ENCODE results near the gene FGD2.

FGD2 gene

DNA sequence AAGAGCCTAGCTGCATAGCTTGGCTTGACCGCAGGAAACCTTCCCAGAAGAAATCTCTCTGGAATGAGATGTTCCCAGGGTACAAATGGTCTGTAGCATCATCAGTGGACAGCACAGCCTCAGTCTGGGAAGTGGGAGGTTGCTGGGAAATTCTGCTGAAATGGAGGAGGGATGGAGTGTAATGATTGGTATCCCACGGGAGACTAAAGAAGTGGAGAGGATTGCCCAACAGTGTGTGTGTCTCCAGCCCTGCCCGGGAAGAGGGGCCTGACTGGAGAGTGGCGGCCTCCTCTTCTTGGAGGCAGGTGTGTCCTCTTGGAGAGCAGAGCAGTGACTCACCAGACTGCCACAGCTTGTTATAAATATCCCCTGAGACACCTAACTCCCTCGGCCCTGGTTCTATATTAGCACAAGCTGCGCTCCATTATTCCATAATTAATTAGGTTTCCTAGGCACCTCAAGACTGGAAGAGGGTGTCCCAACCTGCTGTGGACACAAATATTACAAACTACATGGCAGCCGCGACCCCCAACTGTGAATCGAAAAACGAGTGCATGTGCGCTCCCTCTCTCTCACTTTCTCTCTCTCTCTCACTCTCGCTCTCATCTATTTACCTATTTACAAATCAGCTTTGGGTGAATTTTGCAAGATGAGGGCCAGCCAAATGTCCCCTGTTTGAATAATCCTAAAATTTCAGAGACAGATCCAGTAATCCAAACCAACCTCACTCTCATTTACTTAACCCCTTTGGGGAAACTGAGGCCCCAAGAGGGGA lies 68.8 kb downstream of the FGD2 start:
- DNase-seq (ENCODE audit: low read depth): no peak
- TF ChIP-seq, protein P1, sequence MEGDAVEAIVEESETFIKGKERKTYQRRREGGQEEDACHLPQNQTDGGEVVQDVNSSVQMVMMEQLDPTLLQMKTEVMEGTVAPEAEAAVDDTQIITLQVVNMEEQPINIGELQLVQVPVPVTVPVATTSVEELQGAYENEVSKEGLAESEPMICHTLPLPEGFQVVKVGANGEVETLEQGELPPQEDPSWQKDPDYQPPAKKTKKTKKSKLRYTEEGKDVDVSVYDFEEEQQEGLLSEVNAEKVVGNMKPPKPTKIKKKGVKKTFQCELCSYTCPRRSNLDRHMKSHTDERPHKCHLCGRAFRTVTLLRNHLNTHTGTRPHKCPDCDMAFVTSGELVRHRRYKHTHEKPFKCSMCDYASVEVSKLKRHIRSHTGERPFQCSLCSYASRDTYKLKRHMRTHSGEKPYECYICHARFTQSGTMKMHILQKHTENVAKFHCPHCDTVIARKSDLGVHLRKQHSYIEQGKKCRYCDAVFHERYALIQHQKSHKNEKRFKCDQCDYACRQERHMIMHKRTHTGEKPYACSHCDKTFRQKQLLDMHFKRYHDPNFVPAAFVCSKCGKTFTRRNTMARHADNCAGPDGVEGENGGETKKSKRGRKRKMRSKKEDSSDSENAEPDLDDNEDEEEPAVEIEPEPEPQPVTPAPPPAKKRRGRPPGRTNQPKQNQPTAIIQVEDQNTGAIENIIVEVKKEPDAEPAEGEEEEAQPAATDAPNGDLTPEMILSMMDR (IDR thresholded peaks at IDR 0.05; ENCODE audit: insufficient read depth, low read depth, low read length, missing control alignments): no peak
- H3K4me3 ChIP-seq (ENCODE audit: low read depth, low read length): no peak overlapping the region

DNA sequence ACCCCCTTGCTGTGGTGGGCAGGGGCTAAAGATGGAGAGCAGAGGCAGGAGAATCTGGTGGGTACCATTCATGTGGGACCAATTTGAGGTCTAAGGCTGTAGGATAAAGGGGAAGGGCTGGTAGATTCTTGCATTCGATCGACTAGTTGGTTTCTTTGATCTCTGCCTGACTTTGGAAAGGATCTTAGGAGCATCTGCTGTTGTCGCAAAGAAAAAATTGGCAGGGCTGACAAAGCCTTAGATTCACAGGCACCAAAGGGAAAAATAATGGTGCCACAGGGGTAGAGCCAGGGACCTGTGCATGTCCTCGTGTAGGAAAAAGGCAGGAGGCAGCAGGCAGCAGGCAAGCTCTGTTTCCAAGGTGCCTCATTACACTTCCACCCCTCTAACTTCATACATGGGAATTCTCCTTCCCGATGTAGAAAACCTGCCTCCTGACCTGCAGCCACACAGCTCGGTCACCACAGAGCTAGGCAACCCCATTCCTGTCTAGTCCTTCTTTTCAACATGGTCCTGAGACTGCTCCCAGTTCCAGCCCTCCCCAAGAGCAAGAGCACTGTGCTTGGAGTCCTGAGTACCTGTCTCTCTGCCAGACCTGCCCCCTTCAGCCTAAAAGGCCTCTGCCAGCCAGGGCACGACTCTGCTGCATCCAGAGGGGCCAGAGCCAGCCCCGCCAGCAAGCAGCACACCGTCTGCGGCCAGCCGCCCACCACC lies 71.9 kb downstream of the FGD2 start:
- no peak for DNase-seq (ENCODE audit: low read depth)
- TF ChIP-seq, protein P1 (IDR thresholded peaks at IDR 0.05; ENCODE audit: insufficient read depth, low read depth, low read length, missing control alignments): no peak
- H3K4me3 ChIP-seq (ENCODE audit: low read depth, low read length): no peak overlapping the region

DNA sequence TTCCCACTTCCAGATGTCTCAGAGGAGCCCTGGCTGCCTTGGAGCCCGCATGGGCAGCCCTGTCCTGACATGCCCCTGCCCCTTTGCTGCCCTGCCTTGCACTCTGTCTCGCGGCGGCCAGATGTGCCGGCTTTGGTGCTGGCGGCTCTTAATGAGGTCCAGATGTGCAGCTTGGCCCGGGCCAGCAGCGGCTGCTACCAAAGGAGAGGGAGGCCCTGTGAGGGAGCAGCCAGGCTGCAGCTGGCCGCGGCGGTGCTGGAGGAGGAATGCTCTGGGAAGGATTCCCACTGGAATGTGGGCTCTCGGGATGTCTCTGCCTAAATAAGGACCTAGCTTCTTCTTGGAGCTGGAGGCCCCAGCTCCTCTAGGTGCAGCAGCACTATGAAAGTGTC lies 72.4 kb downstream of the FGD2 start:
- TF ChIP-seq, protein P1 (IDR thresholded peaks at IDR 0.05; ENCODE audit: insufficient read depth, low read depth, low read length, missing control alignments): no peak
- no peak overlapping the region for H3K4me3 ChIP-seq (ENCODE audit: low read depth, low read length)
- no peak for DNase-seq (ENCODE audit: low read depth)

All from GM12865 (cell line).